Upper lobe of left lung (tissue), 6 donors: ENCODE data around the gene TIMP4. TPM values are rescaled to one million over a fixed set of nuclear protein-coding genes. Genes with fewer than 3 reads are reported as not detected.

Experiments
- ATAC-seq, 2 donors: fragments of 200-7000 bp; cut with Tn5 transposase; one replicate each; pipeline ENCODE4 v1.9.1; 2022; ENCODE audit warnings: mild to moderate bottlenecking in 2 of 2, moderate library complexity in 2 of 2; ENCODE audit not compliant: low FRiP score in 2 of 2
- DNase-seq, 2 donors: peaks; one replicate each; pipeline ENCODE4 v3.0.0-alpha.2; 2019 to 2020
- H3K27ac ChIP-seq, 4 donors: fragments of 200-600 bp; sonication (generic); one replicate each; pipeline ENCODE4 v1.5.1; 2016 to 2019
- H3K27me3 ChIP-seq, 4 donors: fragments of 200-600 bp; sonication (generic); one replicate each; pipeline ENCODE4 v1.5.1; 2017 to 2019
- H3K36me3 ChIP-seq, 4 donors: fragments of 200-600 bp; sonication (generic); one replicate each; pipeline ENCODE4 v1.5.1; 2016 to 2019
- H3K4me1 ChIP-seq, 4 donors: fragments of 200-600 bp; sonication (generic); one replicate each; pipeline ENCODE4 v1.5.1; 2018 to 2019
- H3K4me3 ChIP-seq, 4 donors: fragments of 200-600 bp; sonication (generic); one replicate each; pipeline ENCODE4 v1.5.1; 2017 to 2019; ENCODE audit warnings: mild to moderate bottlenecking in 2 of 4, moderate library complexity in 1 of 4
- H3K9me3 ChIP-seq, 4 donors: fragments of 200-600 bp; sonication (generic); one replicate each; pipeline ENCODE4 v1.5.1; 2018 to 2019
- EP300 ChIP-seq, 4 donors: sonication (generic); formaldehyde crosslinking; IDR thresholded peaks; one replicate each; pipeline ENCODE4 v1.5.1; 2017; ENCODE audit warnings: antibody characterized with exemption in 4 of 4, control low read depth in 2 of 4
- POLR2A ChIP-seq, 4 donors: fragments of 450-650 bp; IDR thresholded peaks; one replicate each; pipeline ENCODE4 v1.5.1; 2016 to 2017; ENCODE audit warnings: antibody characterized with exemption in 4 of 4, mild to moderate bottlenecking in 2 of 4
- POLR2AphosphoS5 ChIP-seq, 2 donors: sonication (generic); formaldehyde crosslinking; IDR thresholded peaks; one replicate each; pipeline ENCODE4 v1.5.1; 2017; ENCODE audit warnings: antibody characterized with exemption in 2 of 2
- WGBS, 2 donors: methylation state at CpG; one replicate each; pipeline ENCODE4 v1.1.5; 2017 to 2018; 5-methylcytosine and 5-hydroxymethylcytosine counted together
- total RNA-seq, 6 donors: library from RNA; depleted of rRNA in 4 of 6; stranded (reverse); fragments of >200 nt in 4 of 6; gene quantifications; one replicate each; pipeline versions ENCODE4 v1.1.0 to v1.2.1, GENCODE V29; 2016 to 2021
- TF ChIP-seq, protein P1 (sequence below), 6 experiments: fragments of 450-650 bp in 4 of 6; fragments of 200-600 bp in 2 of 6; sonication (generic) in 2 of 6; IDR thresholded peaks; one replicate each; pipeline ENCODE4 v1.5.1; 2016 to 2019; ENCODE audit warnings: antibody characterized with exemption in 6 of 6
- donor health status: DM: no; HTN: no; CAD: no; lungs with moderate emphysema.
- donor health status: DM: no; HTN: yes; CAD: no; lungs with severe emphysema.

TIMP4 gene
- total RNA-seq, 6 donors from 2014 or later: 1.6 to 10.5 (median 5.2) TPM

DNA sequence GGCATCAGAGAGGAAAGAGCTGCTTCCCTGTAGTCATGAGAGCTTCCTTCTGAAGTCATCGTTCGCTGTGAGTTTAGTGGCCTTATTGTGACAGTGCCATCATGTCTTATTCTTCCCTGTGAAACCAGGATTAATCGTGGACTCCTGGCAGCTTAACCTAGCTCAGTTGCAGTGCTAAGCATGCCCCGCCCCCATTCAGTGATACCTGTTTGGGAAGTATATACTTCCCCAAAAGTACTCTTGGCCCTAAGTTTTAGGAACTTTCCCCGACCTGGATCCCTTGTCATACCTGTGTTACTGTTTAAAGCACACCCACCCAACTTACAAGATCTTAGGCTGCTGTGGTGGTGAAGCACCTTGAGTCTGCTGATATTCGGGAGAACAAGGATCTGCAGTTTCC is 32.1 kb upstream of the TIMP4 start:
- ATAC-seq (no peak), DNase-seq (no peak)
- H3K36me3 ChIP-seq: no peaks in the 10 kb centered on the region
- H3K9me3 ChIP-seq: no peaks in the 10 kb centered on the region
- H3K4me3 ChIP-seq: no peak overlapping the region
- H3K27ac ChIP-seq: peak overlapping the region in 1 of 4 donors; percentile 4
- 82 to 95% methylated on average over 6 of the region's 6 CpGs for WGBS, 2 donors
- no peak for TF ChIP-seq POLR2AphosphoS5 (IDR thresholded peaks at IDR 0.05)
- TF ChIP-seq, protein P1, sequence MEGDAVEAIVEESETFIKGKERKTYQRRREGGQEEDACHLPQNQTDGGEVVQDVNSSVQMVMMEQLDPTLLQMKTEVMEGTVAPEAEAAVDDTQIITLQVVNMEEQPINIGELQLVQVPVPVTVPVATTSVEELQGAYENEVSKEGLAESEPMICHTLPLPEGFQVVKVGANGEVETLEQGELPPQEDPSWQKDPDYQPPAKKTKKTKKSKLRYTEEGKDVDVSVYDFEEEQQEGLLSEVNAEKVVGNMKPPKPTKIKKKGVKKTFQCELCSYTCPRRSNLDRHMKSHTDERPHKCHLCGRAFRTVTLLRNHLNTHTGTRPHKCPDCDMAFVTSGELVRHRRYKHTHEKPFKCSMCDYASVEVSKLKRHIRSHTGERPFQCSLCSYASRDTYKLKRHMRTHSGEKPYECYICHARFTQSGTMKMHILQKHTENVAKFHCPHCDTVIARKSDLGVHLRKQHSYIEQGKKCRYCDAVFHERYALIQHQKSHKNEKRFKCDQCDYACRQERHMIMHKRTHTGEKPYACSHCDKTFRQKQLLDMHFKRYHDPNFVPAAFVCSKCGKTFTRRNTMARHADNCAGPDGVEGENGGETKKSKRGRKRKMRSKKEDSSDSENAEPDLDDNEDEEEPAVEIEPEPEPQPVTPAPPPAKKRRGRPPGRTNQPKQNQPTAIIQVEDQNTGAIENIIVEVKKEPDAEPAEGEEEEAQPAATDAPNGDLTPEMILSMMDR (IDR thresholded peaks at IDR 0.05): no peak
- TF ChIP-seq POLR2A (IDR thresholded peaks at IDR 0.05): no peak
- TF ChIP-seq EP300 (IDR thresholded peaks at IDR 0.05): no peak
- H3K27me3 ChIP-seq: no peaks in the 10 kb centered on the region
- H3K4me1 ChIP-seq: peaks cover 20 to 42% (median 29%) of the 10 kb centered on the region in 4 donors

DNA sequence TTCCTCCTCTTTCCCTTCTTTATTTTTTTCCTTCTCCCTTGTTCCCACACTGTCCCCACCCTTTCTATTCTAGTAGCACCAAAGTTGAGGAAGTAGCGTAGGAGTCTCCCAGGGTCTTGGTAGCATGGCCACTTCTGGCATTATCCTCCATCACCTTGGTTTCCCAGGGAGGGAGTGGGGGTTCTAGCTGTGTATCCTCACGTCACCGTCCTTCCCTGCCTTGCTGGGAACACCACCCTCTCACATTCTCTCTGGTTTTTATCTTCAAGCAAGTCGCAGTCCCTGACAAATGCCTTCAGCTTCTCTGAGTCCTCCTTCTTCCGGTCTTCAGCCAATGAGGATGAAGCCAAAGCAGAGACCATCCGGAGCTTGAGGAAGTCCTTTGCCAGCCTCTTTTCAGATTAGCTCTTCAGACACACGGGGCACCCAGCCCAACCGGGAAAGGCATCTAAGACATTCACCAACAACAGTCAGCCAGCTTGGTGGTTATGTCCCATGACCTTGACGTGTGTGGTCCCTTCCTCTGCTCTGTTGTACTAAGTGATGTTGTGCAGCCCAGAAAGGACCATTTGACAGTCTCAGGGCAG is 31.6 kb upstream of the TIMP4 start:
- no peak for ATAC-seq
- Histone ChIP-seq H3K4me3 (no peak overlapping the region), H3K4me1 (peaks cover 20 to 42% (median 29%) of the 10 kb centered on the region in 4 donors), H3K9me3 (no peaks in the 10 kb centered on the region), H3K27me3 (no peaks in the 10 kb centered on the region), H3K36me3 (no peaks in the 10 kb centered on the region), H3K27ac (no peak overlapping the region)
- DNase-seq: no peak
- TF ChIP-seq, protein P1 (IDR thresholded peaks at IDR 0.05): no peak
- TF ChIP-seq POLR2AphosphoS5 (IDR thresholded peaks at IDR 0.05) (no peak), POLR2A (IDR thresholded peaks at IDR 0.05) (no peak), EP300 (IDR thresholded peaks at IDR 0.05) (no peak)
- WGBS, 2 donors: 79 to 89% methylated on average over 9 of the region's 9 CpGs

- Histone ChIP-seq H3K36me3 (no peaks in the 10 kb centered on the region), H3K9me3 (no peaks in the 10 kb centered on the region), H3K27me3 (no peaks in the 10 kb centered on the region), H3K4me1 (peaks cover 12 to 31% (median 22%) of the 10 kb centered on the region in 4 donors), H3K4me3 (no peak overlapping the region), H3K27ac (peak overlapping the region; percentile 77 to 85 (median 85))
- TF ChIP-seq POLR2AphosphoS5 (IDR thresholded peaks at IDR 0.05) (no peak), POLR2A (IDR thresholded peaks at IDR 0.05) (no peak), EP300 (IDR thresholded peaks at IDR 0.05) (no peak)
- TF ChIP-seq, protein P1 (IDR thresholded peaks at IDR 0.05): no peak
- 78 to 82% methylated on average over 6 to 8 of the region's 8 CpGs for WGBS, 2 donors
- ATAC-seq (no peak), DNase-seq (no peak)
Measured at GRCh38 chr3:12188681-12189287, 30.1 kb upstream of the TIMP4 start.

GRCh38 chr3:12188328-12188648 is 29.6 kb upstream of the TIMP4 start:
- Histone ChIP-seq H3K27me3 (no peaks in the 10 kb centered on the region), H3K4me1 (peaks cover 8 to 26% (median 18%) of the 10 kb centered on the region in 4 donors), H3K4me3 (no peak overlapping the region), H3K9me3 (no peaks in the 10 kb centered on the region), H3K36me3 (no peaks in the 10 kb centered on the region), H3K27ac (peak overlapping the region; percentile 77 to 85 (median 85))
- ATAC-seq (peak in 1 of 2 donors; percentile 3), DNase-seq (no peak)
- 82 to 87% methylated on average over 4 of the region's 4 CpGs for WGBS, 2 donors
- no peak for TF ChIP-seq POLR2AphosphoS5 (IDR thresholded peaks at IDR 0.05)
- no peak for TF ChIP-seq EP300 (IDR thresholded peaks at IDR 0.05)
- TF ChIP-seq POLR2A (IDR thresholded peaks at IDR 0.05): no peak
- TF ChIP-seq, protein P1 (IDR thresholded peaks at IDR 0.05): no peak
